Skin epidermis (tissue), 12 donors: ENCODE results near the gene STOX1.
"Not testable (repeated sequence)": the region's sequence is repeated elsewhere in the genome, so short reads cannot be mapped to it uniquely, and the experiment has no call there.

Experiments
- H3K27ac ChIP-seq, 21 experiments: fragments of 200-600 bp; sonication (generic) in 11 of 21; one replicate each; pipeline ENCODE4 v1.5.0; 2020; ENCODE audit warnings: mild to moderate bottlenecking in 3 of 21, inconsistent platforms in 2 of 21, moderate library complexity in 2 of 21
- H3K4me3 ChIP-seq, 7 experiments: fragments of 200-600 bp; sonication (generic) in 2 of 7; one replicate each; pipeline ENCODE4 v1.5.0; 2020; ENCODE audit warnings: inconsistent platforms in 2 of 7, mild to moderate bottlenecking in 2 of 7, moderate library complexity in 1 of 7

The STOX1 gene

GRCh38 chr10:68826764-68827591, at the start of gene STOX1:
STOX1 (plus strand) TSS chr10:68827531; CDS start chr10:68827624, 93 bp downstream.
- peak within 1 kb of the TSS; percentile 34 to 55 (median 42) for H3K4me3 ChIP-seq
- peak within 1 kb of the TSS in 4 of 21 experiments; percentile 2 to 22 (median 20) for H3K27ac ChIP-seq

GRCh38 chr10:68781613-68782574, 45.4 kb upstream of the STOX1 start:
- no peak overlapping the region for H3K4me3 ChIP-seq
- H3K27ac ChIP-seq, result peak overlapping the region in 1 of 21 experiments; percentile 5

GRCh38 chr10:68784476-68784875, 42.9 kb upstream of the STOX1 start:
- no peak overlapping the region for H3K4me3 ChIP-seq
- no peak overlapping the region for H3K27ac ChIP-seq

- H3K4me3 ChIP-seq, result no peak overlapping the region
- H3K27ac ChIP-seq, result peak overlapping the region in 1 of 21 experiments; percentile 39
Measured at GRCh38 chr10:68787813-68788212, 39.5 kb upstream of the STOX1 start.

- Histone ChIP-seq H3K4me3 (no peak overlapping the region), H3K27ac (no peak overlapping the region)
Measured at GRCh38 chr10:68790476-68790875, 36.9 kb upstream of the STOX1 start.

GRCh38 chr10:68792115-68792514, 35.2 kb upstream of the STOX1 start:
- no peak overlapping the region for H3K27ac ChIP-seq
- H3K4me3 ChIP-seq, result no peak overlapping the region

- H3K27ac ChIP-seq, result peak overlapping the region in 2 of 21 experiments; percentile 0 to 31
Measured at GRCh38 chr10:68795886-68796532, 31.3 kb upstream of the STOX1 start.

GRCh38 chr10:68796605-68797004, 30.7 kb upstream of the STOX1 start:
- H3K4me3 ChIP-seq, result no peak overlapping the region
- H3K27ac ChIP-seq, result peak overlapping the region in 5 of 21 experiments; percentile 0 to 63 (median 23)

More at GRCh38 chr10:68795886-68796532, 31.3 kb upstream of the STOX1 start:
- no peak overlapping the region for H3K4me3 ChIP-seq

- no peak overlapping the region for H3K4me3 ChIP-seq
- H3K27ac ChIP-seq, result no peak overlapping the region
Measured at GRCh38 chr10:68800211-68800610, 27.1 kb upstream of the STOX1 start.

GRCh38 chr10:68804692-68805091, 22.6 kb upstream of the STOX1 start:
- Histone ChIP-seq H3K27ac (no peak overlapping the region), H3K4me3 (no peak overlapping the region)

GRCh38 chr10:68810830-68811229, 16.5 kb upstream of the STOX1 start:
- H3K27ac ChIP-seq, H3K4me3 ChIP-seq: not testable (repeated sequence)

- no peak overlapping the region for H3K4me3 ChIP-seq
Measured at GRCh38 chr10:68811314-68812009, 15.9 kb upstream of the STOX1 start.

GRCh38 chr10:68812420-68812819, 14.9 kb upstream of the STOX1 start:
- H3K27ac ChIP-seq, result no peak overlapping the region

More at GRCh38 chr10:68811314-68812009, 15.9 kb upstream of the STOX1 start:
- H3K27ac ChIP-seq, result no peak overlapping the region

GRCh38 chr10:68813559-68813958, 13.8 kb upstream of the STOX1 start:
- Histone ChIP-seq H3K27ac (peak overlapping the region in 1 of 21 experiments; percentile 2), H3K4me3 (no peak overlapping the region)

More at GRCh38 chr10:68812420-68812819, 14.9 kb upstream of the STOX1 start:
- H3K4me3 ChIP-seq, result no peak overlapping the region

GRCh38 chr10:68816796-68817412, 10.4 kb upstream of the STOX1 start:
- Histone ChIP-seq H3K4me3 (no peak overlapping the region), H3K27ac (no peak overlapping the region)

GRCh38 chr10:68820359-68820758, 7.0 kb upstream of the STOX1 start:
- H3K27ac ChIP-seq, H3K4me3 ChIP-seq: not testable (repeated sequence)

- not testable (repeated sequence) for H3K4me3 ChIP-seq, H3K27ac ChIP-seq
Measured at GRCh38 chr10:68822626-68823025, 4.7 kb upstream of the STOX1 start.

GRCh38 chr10:68827592-68827959, 245 bp downstream of the STOX1 start:
- H3K27ac ChIP-seq, result peak overlapping the region in 1 of 21 experiments; percentile 22
- peak overlapping the region; percentile 34 to 55 (median 42) for H3K4me3 ChIP-seq
